Measurements from ENCODE around the gene CCDC196. TPM values are rescaled to one million over a fixed set of nuclear protein-coding genes. Genes with fewer than 3 reads are reported as not detected.
A peak's percentile ranks its signal among the peaks of the same experiment; 100 is the strongest.

CCDC196 gene
- total and polyA plus RNA-seq, 12 donors: not detected

GRCh38 chr14:66493750-66494149 lies 7.6 kb downstream of the CCDC196 start:
- Histone ChIP-seq H3K4me1 (peaks cover 0 to 30% (median 10%) of the 10 kb centered on the region in 9 donors), H3K4me3 (no peak overlapping the region), H3K9me3 (no peaks in the 10 kb centered on the region), H3K36me3 (no peaks in the 10 kb centered on the region), H3K27ac (no peak overlapping the region), H3K27me3 (no peaks in the 10 kb centered on the region)
- DNase-seq (no peak), ATAC-seq (no peak)
- intact Hi-C loops (cut with DNase I): loop anchor here in 4 of 10 donors (10.0 kb wide), 3 partner anchors 171 to 611 kb away; no protein-coding TSS in a partner anchor
- TF ChIP-seq CTCF (IDR thresholded peaks at IDR 0.05): no peak

- Histone ChIP-seq H3K27me3 (no peaks in the 10 kb centered on the region), H3K9me3 (no peaks in the 10 kb centered on the region), H3K4me3 (peak overlapping the region in 4 of 10 donors; percentile 7 to 29 (median 25)), H3K36me3 (no peaks in the 10 kb centered on the region), H3K27ac (no peak overlapping the region), H3K4me1 (peaks cover 0 to 32% (median 10%) of the 10 kb centered on the region in 9 donors)
- intact Hi-C loops (cut with DNase I): loop anchor here in 6 of 10 donors (5.0 to 10.0 kb wide), 7 partner anchors 72 to 782 kb away; no protein-coding TSS in a partner anchor
- DNase-seq: peak in 1 of 2 donors; percentile 56
- WGBS, 2 donors: 0 to 3% methylated on average over 4 of the region's 4 CpGs
- ATAC-seq: peak in 7 of 8 donors; percentile 81 to 97 (median 91)
- peak; percentile 58 to 86 (median 82) for TF ChIP-seq CTCF (IDR thresholded peaks at IDR 0.05)
Measured at GRCh38 chr14:66495218-66496098, 9.3 kb downstream of the CCDC196 start.

GRCh38 chr14:66496188-66496807 lies 10.1 kb downstream of the CCDC196 start:
- Histone ChIP-seq H3K36me3 (no peaks in the 10 kb centered on the region), H3K27ac (no peak overlapping the region), H3K9me3 (no peaks in the 10 kb centered on the region), H3K4me3 (peak overlapping the region in 3 of 10 donors; percentile 7 to 28 (median 22)), H3K4me1 (peaks cover 0 to 24% (median 10%) of the 10 kb centered on the region in 9 donors), H3K27me3 (no peaks in the 10 kb centered on the region)
- no peak for TF ChIP-seq CTCF (IDR thresholded peaks at IDR 0.05)
- DNase-seq: no peak
- 40 to 52% methylated on average over 4 of the region's 4 CpGs for WGBS, 2 donors
- intact Hi-C loops (cut with DNase I): loop anchor here in 6 of 10 donors (5.0 to 10.0 kb wide), 7 partner anchors 71 to 781 kb away; no protein-coding TSS in a partner anchor
- peak in 5 of 8 donors; percentile 38 to 72 (median 68) for ATAC-seq

GRCh38 chr14:66496911-66497310 lies 10.7 kb downstream of the CCDC196 start:
- Histone ChIP-seq H3K27me3 (no peaks in the 10 kb centered on the region), H3K4me1 (peaks cover 0 to 24% (median 10%) of the 10 kb centered on the region in 9 donors), H3K9me3 (no peaks in the 10 kb centered on the region), H3K36me3 (no peaks in the 10 kb centered on the region), H3K27ac (no peak overlapping the region), H3K4me3 (no peak overlapping the region)
- TF ChIP-seq CTCF (IDR thresholded peaks at IDR 0.05): no peak
- intact Hi-C loops (cut with DNase I): loop anchor here in 6 of 10 donors (5.0 to 10.0 kb wide), 7 partner anchors 70 to 780 kb away; no protein-coding TSS in a partner anchor
- DNase-seq (no peak), ATAC-seq (no peak)
- 60 to 75% methylated on average over 2 of the region's 2 CpGs for whole genome bisulfite sequencing, 2 donors
